GM15510 (cell line): Measurements from ENCODE around the gene TM7SF3.

ENCODE experiments used
- POLR2A ChIP-seq: IDR thresholded peaks from 3 replicates; pipeline ENCODE4 v1.6.1; 2011; ENCODE audit warnings: borderline replicate concordance; ENCODE audit not compliant: insufficient read length; ENCODE audit errors: extremely low read depth

The TM7SF3 gene

GRCh38 chr12:27024291-27024690, 10.1 kb upstream of the TM7SF3 start:
- no peak for TF ChIP-seq POLR2A

DNA sequence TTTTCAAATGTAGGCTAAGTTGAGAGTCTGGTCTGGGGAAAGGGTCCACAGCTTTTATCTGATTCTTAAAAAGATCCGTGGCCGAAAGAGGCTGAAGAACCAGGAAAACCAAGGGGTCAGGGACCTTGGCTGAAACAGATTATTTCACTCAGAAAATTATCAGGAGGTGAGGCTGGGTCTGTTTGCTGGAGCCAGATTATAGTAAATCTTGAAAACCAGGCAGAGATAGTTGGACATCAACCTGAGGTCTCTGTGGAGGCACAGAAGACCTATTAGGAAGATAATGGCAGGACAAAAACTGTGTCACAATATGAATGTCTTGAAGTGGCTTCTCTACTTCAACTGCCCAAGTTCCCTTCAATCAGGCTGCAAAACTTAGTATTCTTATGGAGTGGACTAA, 6.6 kb upstream of the TM7SF3 start:
- TF ChIP-seq POLR2A: no peak

GRCh38 chr12:27018037-27018436, 3.9 kb upstream of the TM7SF3 start:
- no peak for TF ChIP-seq POLR2A

GRCh38 chr12:27015730-27016076, 1.5 kb upstream of the TM7SF3 start:
- no peak for TF ChIP-seq POLR2A

DNA sequence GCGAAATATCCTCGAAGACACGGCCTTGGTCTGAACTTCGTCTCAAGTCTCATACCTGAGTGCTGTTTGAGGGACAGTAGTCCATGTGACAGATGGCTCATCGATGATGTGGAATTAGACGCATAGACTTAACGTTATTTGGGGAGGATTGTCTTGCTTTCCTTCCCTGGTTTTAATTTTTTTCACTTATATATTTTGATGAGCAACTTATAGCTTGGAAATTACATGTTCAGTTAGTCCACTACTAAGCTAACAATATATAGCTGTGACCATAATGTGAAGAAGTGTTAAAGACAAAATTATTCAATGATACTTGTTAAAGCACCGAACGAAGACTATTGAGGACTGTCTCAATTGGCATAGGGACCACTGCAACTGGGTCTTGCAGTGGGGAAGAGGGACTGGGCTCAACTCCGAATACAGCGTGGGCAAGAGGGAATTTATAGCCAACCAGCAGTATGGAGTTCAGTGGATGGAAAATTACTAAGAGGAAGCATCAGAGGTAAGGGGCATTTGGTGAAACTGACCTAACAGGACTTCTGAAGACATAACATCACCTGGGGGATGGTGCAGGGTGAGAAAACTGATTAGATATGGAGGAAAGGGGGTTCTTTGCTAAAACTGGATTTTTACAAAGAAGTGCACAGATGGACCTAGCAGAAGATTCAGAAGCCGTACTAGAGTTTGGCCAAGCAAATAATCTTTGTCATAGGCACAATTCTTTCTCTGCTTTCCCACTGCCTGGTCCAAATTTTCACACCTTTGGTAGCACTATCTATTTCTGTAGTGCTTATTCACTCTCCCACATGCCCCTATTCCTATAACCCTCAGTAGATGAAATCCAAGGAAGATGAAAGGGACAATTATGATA, 910 bp upstream of the TM7SF3 start:
- no peak for TF ChIP-seq POLR2A

- TF ChIP-seq POLR2A: no peak
These were observed 536 bp downstream of the TM7SF3 start for GRCh38 chr12:27013611-27014084.

- no peak for TF ChIP-seq POLR2A
These were observed 1.3 kb downstream of the TM7SF3 start for GRCh38 chr12:27012982-27013255.

GRCh38 chr12:27012239-27012981, 1.8 kb downstream of the TM7SF3 start:
- no peak for TF ChIP-seq POLR2A

GRCh38 chr12:27009881-27010301, 4.3 kb downstream of the TM7SF3 start:
- no peak for TF ChIP-seq POLR2A

GRCh38 chr12:27008081-27008480, 6.1 kb downstream of the TM7SF3 start:
- TF ChIP-seq POLR2A: no peak

DNA sequence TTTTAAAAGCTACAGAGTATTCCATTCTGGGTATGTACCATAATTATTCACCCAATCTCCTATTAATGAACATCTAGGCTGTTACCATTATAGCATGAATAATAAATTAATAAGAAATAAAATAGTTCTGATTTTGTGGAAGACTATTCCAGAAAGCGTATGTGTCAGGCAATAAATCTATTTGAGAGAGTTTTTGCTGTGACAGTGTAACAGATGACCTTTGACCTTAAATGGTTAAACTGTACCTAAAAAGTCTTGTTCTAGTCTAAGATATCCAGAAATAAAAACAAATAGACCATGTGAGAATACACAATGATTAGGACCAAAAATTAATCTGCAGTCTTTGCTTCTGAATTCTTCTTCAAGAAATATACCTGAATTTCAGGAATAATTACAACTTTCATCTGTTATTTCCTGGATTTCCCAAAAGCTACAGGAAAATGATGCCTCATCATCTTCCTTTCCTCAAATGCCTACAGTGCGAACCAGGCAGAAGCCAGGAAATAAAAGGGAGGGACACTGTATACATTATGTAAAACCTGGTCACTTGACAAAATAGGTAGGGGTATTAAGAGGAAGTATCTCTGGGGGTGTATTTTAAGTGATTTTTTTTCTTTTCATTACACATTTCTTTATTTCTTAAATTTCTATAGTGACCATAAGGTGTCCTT, 7.3 kb downstream of the TM7SF3 start:
- TF ChIP-seq POLR2A: no peak

DNA sequence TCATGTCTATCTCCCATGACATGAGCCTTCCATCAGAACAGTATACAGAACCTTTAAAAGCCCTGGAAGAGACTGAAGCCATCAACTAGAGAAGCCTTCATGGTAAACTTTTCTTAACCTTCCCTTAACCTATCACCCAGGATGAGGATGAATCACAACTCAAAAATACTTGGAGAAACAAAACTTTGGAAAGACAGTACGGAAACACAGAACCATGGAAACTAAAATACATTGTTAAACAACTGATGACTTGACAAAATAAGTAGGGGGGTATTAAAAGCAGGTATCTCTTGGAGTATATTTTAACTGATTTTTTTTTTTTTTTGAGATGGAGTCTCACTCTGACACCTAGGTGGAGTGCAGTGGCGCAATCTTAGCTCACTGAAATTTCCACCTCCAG, 8.7 kb downstream of the TM7SF3 start:
- no peak for TF ChIP-seq POLR2A

- no peak for TF ChIP-seq POLR2A
These were observed 10.5 kb downstream of the TM7SF3 start for GRCh38 chr12:27003421-27004381.

- no peak for TF ChIP-seq POLR2A
These were observed 12.0 kb downstream of the TM7SF3 start for GRCh38 chr12:27002141-27002540.
